GM12878 (cell line): ENCODE measurements around the gene SCGB1C2. TPM values are rescaled to one million over a fixed set of nuclear protein-coding genes. Genes with fewer than 3 reads are reported as not detected.

Experiments
- ATAC-seq: fragments of 200-7000 bp; cut with Tn5 transposase; 3 replicates; pipeline ENCODE4 v1.9.1; 2020; ENCODE audit warnings: mild to moderate bottlenecking, moderate library complexity
- BruUV-seq: library from RNA; stranded (reverse); fragments of 400-500 nt; replicated peaks from 2 replicates; lab custom pipeline; 2021; lab: Mats Ljungman, UMichigan
- CTCF ChIA-PET: fragments of 300-600 bp; sonication (Branson Sonifier 250); formaldehyde crosslinking; extraction: SDS; loops from one replicate; lab custom pipeline; 2021; ENCODE audit warnings: inconsistent platforms; lab: Yijun Ruan, JAX
- POLR2A ChIA-PET: fragments of 350-600 bp; formaldehyde crosslinking; extraction: SDS; loops from one replicate; lab custom pipeline; 2021; ENCODE audit warnings: inconsistent platforms; lab: Charles Lee
- RAD21 ChIA-PET: fragments of 300-600 bp; sonication (Branson Sonifier 250); formaldehyde crosslinking; loops from one replicate; lab custom pipeline; 2023; ENCODE audit warnings: antibody characterized with exemption; ENCODE audit not compliant: unreplicated experiment; lab: Charles Lee
- SMC1A ChIA-PET: fragments of 300-600 bp; sonication (Branson Sonifier 250); formaldehyde crosslinking; loops from one replicate; lab custom pipeline; 2023; ENCODE audit not compliant: unreplicated experiment, uncharacterized antibody; lab: Charles Lee
- DNase-seq: peaks from one replicate; pipeline ENCODE4 v3.0.0-alpha.2; 2011; ENCODE audit warnings: low read depth, low spot score
- FAIRE-seq: peaks from 3 replicates; lab custom pipeline; 2011; peaks lifted over from hg19 to GRCh38; lab: Jason Lieb, UNC
- H2AFZ ChIP-seq: 2 replicates; pipeline ENCODE4 v1.6.0; 2011; ENCODE audit warnings: low read depth, low read length, control low read depth; ENCODE audit not compliant: control insufficient read depth
- H3K27ac ChIP-seq: 2 replicates; pipeline ENCODE4 v1.5.1; 2011; ENCODE audit warnings: control low read depth; ENCODE audit not compliant: control insufficient read depth, insufficient read depth
- H3K27me3 ChIP-seq, 2 experiments: replicated peaks in 1 of 2; 2 replicates each; pipeline versions ENCODE4 v1.6.0 to v1.6.1; 2011; ENCODE audit warnings: low read length in 1 of 2; ENCODE audit not compliant: control insufficient read depth in 2 of 2, insufficient read depth in 2 of 2
- H3K36me3 ChIP-seq, 2 experiments: 2 replicates each; pipeline ENCODE4 v1.5.1; 2011; ENCODE audit warnings: low read length in 1 of 2; ENCODE audit not compliant: control insufficient read depth in 2 of 2, insufficient read depth in 2 of 2
- H3K4me1 ChIP-seq: 2 replicates; pipeline ENCODE4 v1.6.1; 2011; ENCODE audit warnings: mild to moderate bottlenecking, low read length, moderate library complexity, mixed read lengths; ENCODE audit not compliant: control insufficient read depth, insufficient read depth
- H3K4me2 ChIP-seq: 2 replicates; pipeline ENCODE4 v1.6.0; 2011; ENCODE audit warnings: control low read depth; ENCODE audit not compliant: control insufficient read depth, insufficient read depth
- H3K4me3 ChIP-seq: fragments of 200-600 bp; sonication (generic); 2 replicates; pipeline ENCODE4 v1.5.1; 2016
- H3K79me2 ChIP-seq: 2 replicates; pipeline ENCODE4 v1.6.0; 2011; ENCODE audit warnings: low read length; ENCODE audit not compliant: control insufficient read depth, insufficient read depth
- H3K9ac ChIP-seq: 2 replicates; pipeline ENCODE4 v1.8.0; 2011; ENCODE audit warnings: low read length, control low read depth, mixed read lengths; ENCODE audit not compliant: control insufficient read depth, insufficient read depth
- H3K9me3 ChIP-seq: replicated peaks from 3 replicates; pipeline ENCODE4 v1.5.1; 2011; ENCODE audit warnings: mild to moderate bottlenecking, low read length; ENCODE audit not compliant: control insufficient read depth, insufficient read depth
- H4K20me1 ChIP-seq: 2 replicates; pipeline ENCODE4 v1.6.0; 2011; ENCODE audit not compliant: control insufficient read depth, insufficient read depth
- ATF2 ChIP-seq: IDR thresholded peaks from 2 replicates; pipeline ENCODE4 v1.6.1; 2012; ENCODE audit warnings: low read length, inconsistent platforms
- BMI1 ChIP-seq: fragments of 450-650 bp; IDR thresholded peaks from 2 replicates; pipeline ENCODE4 v1.6.1; 2016; ENCODE audit warnings: mild to moderate bottlenecking, moderate library complexity, borderline replicate concordance
- E2F8 ChIP-seq: fragments of 450-650 bp; IDR thresholded peaks from 2 replicates; pipeline ENCODE4 v1.6.1; 2018; ENCODE audit warnings: mild to moderate bottlenecking, low read depth, moderate library complexity; ENCODE audit not compliant: partially characterized antibody
- MLLT1 ChIP-seq: fragments of 450-650 bp; IDR thresholded peaks from 2 replicates; pipeline ENCODE4 v1.6.1; 2016; ENCODE audit warnings: mild to moderate bottlenecking
- RAD21 ChIP-seq: IDR thresholded peaks from 2 replicates; pipeline ENCODE4 v1.6.1; 2011; ENCODE audit warnings: mild to moderate bottlenecking, low read depth, low read length, moderate library complexity; ENCODE audit not compliant: insufficient read depth
- REST ChIP-seq: IDR thresholded peaks from 2 replicates; pipeline ENCODE4 v1.6.1; 2012; ENCODE audit warnings: mild to moderate bottlenecking, low read depth, low read length
- SMC3 ChIP-seq: IDR thresholded peaks from 2 replicates; pipeline ENCODE4 v1.6.1; 2011; ENCODE audit warnings: low read length, improper control_type of control experiment, borderline replicate concordance
- SREBF1 ChIP-seq: IDR thresholded peaks from 2 replicates; pipeline ENCODE4 v1.6.1; 2012; ENCODE audit warnings: mild to moderate bottlenecking, low read length
- TCF12 ChIP-seq: IDR thresholded peaks from 2 replicates; pipeline ENCODE4 v1.6.1; 2011; ENCODE audit warnings: low read depth, mild to moderate bottlenecking, low read length
- ZNF622 ChIP-seq: fragments of 450-650 bp; IDR thresholded peaks from 2 replicates; pipeline ENCODE4 v1.6.1; 2017; ENCODE audit warnings: mild to moderate bottlenecking, inconsistent platforms
- WGBS: methylation state at CpG from one replicate; pipeline ENCODE4 v1.1.6; 2016; ENCODE audit warnings: low lambda C conversion rate; ENCODE audit not compliant: insufficient replicate concordance, insufficient coverage; ENCODE audit errors: missing lambda C conversion rate; 5-methylcytosine and 5-hydroxymethylcytosine counted together
- in situ Hi-C: fragments of 300-500 bp; cut with MboI; formaldehyde crosslinking; loops from 9 replicates; pipeline ENCODE4 v1.14.3; 2018; ENCODE audit warnings: mixed read lengths
- intact Hi-C: fragments of 100-400 bp; cut with micrococcal nuclease; formaldehyde crosslinking; loops from one replicate; pipeline ENCODE4 v1.14.2; 2022; ENCODE audit not compliant: unreplicated experiment
- polyA plus RNA-seq, 11 experiments: library from polyadenylated mRNA; depleted of rRNA in 4 of 11; unstranded in 6 of 11; stranded (reverse) in 5 of 11; fragments of >200 nt; fragmentation: Nextera tagmentation in 4 of 11; fragmentation: Illumina TruSeq in 1 of 11; extraction: Ambion mirVana in 4 of 11; extraction: Trizol in 1 of 11; gene quantifications; 1 replicate in 1 of 11; 2 replicates in 10 of 11; pipeline versions ENCODE4 v1.2.1 to v1.2.3, GENCODE V29; 2011 to 2016; ENCODE audit warnings: inconsistent platforms in 2 of 11, missing spikeins in 2 of 11, low read depth in 1 of 11
- total RNA-seq, 4 experiments: library from RNA; depleted of rRNA in 3 of 4; stranded (reverse); fragments of >200 nt in 3 of 4; fragmentation: Illumina TruSeq in 1 of 4; extraction: Trizol in 1 of 4; gene quantifications; 2 replicates each; pipeline versions ENCODE4 v1.2.1 to v1.2.3, GENCODE V29; 2013 to 2021

Gene SCGB1C2
- total and polyA plus RNA-seq, 10 of the 15 experiments (the other 5 are each of a cell fraction or from before 2014, with no cell fraction given): not detected

- no peak for FAIRE-seq
Observed at GRCh38 chr17:161481-161880, 24.1 kb downstream of the SCGB1C2 start.

More at GRCh38 chr17:161481-161880, 24.1 kb downstream of the SCGB1C2 start:
- Histone ChIP-seq H3K27me3 (no peaks in the 10 kb centered on the region), H3K27ac (no peak overlapping the region), H4K20me1 (no peaks in the 10 kb centered on the region), H3K36me3 (no peaks in the 10 kb centered on the region), H2AFZ (no peak overlapping the region), H3K9me3 (no peaks in the 10 kb centered on the region; the same call in 2 of the 3 replicates), H3K4me1 (no peaks in the 10 kb centered on the region), H3K79me2 (no peaks in the 10 kb centered on the region), H3K9ac (no peak overlapping the region), H3K4me2 (no peak overlapping the region), H3K4me3 (no peak overlapping the region)
- intact Hi-C loops: loop anchor here (5.0 kb wide), 2 partner anchors 151 to 541 kb away; no protein-coding TSS in a partner anchor
- no peak for TF ChIP-seq SREBF1
- no peak for TF ChIP-seq TCF12
- TF ChIP-seq MLLT1: no peak
- TF ChIP-seq E2F8: no peak
- no peak for TF ChIP-seq ATF2
- TF ChIP-seq REST: no peak
- TF ChIP-seq RAD21: no peak
- no peak for TF ChIP-seq BMI1
- TF ChIP-seq SMC3: no peak
- no peak for TF ChIP-seq ZNF622
- CTCF ChIA-PET: no interaction called here
- no peak for DNase-seq
- in situ Hi-C loops: loop anchor here (5.0 kb wide), 1 partner anchor 151 kb away; no protein-coding TSS in a partner anchor
- SMC1A ChIA-PET: no interaction called here
- no peak for ATAC-seq
- POLR2A ChIA-PET: no interaction called here
- 22% methylated on average over 10 of the region's 10 CpGs for WGBS
- RAD21 ChIA-PET: no interaction called here
- no TSS peak for BruUV-seq
